Panc1 (cell line): Measurements from ENCODE around the gene ARHGAP23. TPM values are rescaled to one million over a fixed set of nuclear protein-coding genes. Genes with fewer than 3 reads are reported as not detected.

ENCODE experiments used
- ATAC-seq: fragments of 200-7000 bp; cut with Tn5 transposase; 2 replicates; pipeline ENCODE4 v1.9.1; 2020; ENCODE audit warnings: mild to moderate bottlenecking, moderate library complexity
- BruUV-seq: library from RNA; stranded (reverse); fragments of 400-500 nt; replicated peaks from 2 replicates; lab custom pipeline; 2021; lab: Mats Ljungman, UMichigan
- CTCF ChIA-PET: fragments of 300-600 bp; sonication (Branson Sonifier 250); formaldehyde crosslinking; loops from one replicate; lab custom pipeline; 2022; ENCODE audit warnings: antibody characterized with exemption; lab: Charles Lee
- POLR2A ChIA-PET: fragments of 300-600 bp; sonication (Branson Sonifier 250); formaldehyde crosslinking; loops from one replicate; lab custom pipeline; 2022; ENCODE audit warnings: antibody characterized with exemption; lab: Charles Lee
- DNase-seq: peaks from one replicate; pipeline ENCODE4 v3.0.0-alpha.2; 2010; ENCODE audit warnings: low read depth, low spot score
- H3K27ac ChIP-seq: 2 replicates; pipeline ENCODE4 v1.5.1; 2011; ENCODE audit warnings: mild to moderate bottlenecking, low read length, inconsistent platforms
- H3K27me3 ChIP-seq: fragments of 200-500 bp; sonication (Bioruptor generic); 2 replicates; pipeline ENCODE4 v1.6.0; 2014; ENCODE audit warnings: low read length, inconsistent platforms; ENCODE audit not compliant: control insufficient read depth, insufficient read depth
- H3K36me3 ChIP-seq: fragments of 200-500 bp; sonication (Bioruptor generic); 2 replicates; pipeline ENCODE4 v1.5.1; 2014; ENCODE audit warnings: inconsistent platforms, mild to moderate bottlenecking, low read length, moderate library complexity; ENCODE audit not compliant: control insufficient read depth, insufficient read depth
- H3K4me1 ChIP-seq: 2 replicates; pipeline ENCODE4 v1.5.1; 2011; ENCODE audit warnings: inconsistent platforms, mild to moderate bottlenecking, low read length, moderate library complexity; ENCODE audit not compliant: control insufficient read depth, insufficient read depth
- H3K4me3 ChIP-seq, 2 experiments: 2 replicates each; pipeline ENCODE4 v1.5.1; 2011 to 2012; ENCODE audit warnings: low read depth in 2 of 2, low read length in 2 of 2, mild to moderate bottlenecking in 2 of 2, inconsistent platforms in 1 of 2, moderate library complexity in 1 of 2
- H3K9me3 ChIP-seq: fragments of 200-500 bp; sonication (Bioruptor generic); 2 replicates; pipeline ENCODE4 v1.5.1; 2014; ENCODE audit warnings: low read depth, mild to moderate bottlenecking, inconsistent platforms, low read length, moderate library complexity; ENCODE audit not compliant: control insufficient read depth, insufficient read depth
- POLR2AphosphoS5 ChIP-seq: IDR thresholded peaks from 2 replicates; pipeline ENCODE4 v1.6.1; 2012; ENCODE audit warnings: mild to moderate bottlenecking, low read depth, low read length, moderate library complexity
- SIN3A ChIP-seq: IDR thresholded peaks from 2 replicates; pipeline ENCODE4 v1.6.1; 2012; ENCODE audit warnings: low read depth, mild to moderate bottlenecking, low read length, moderate library complexity, borderline replicate concordance; ENCODE audit not compliant: insufficient read depth
- TCF7L2 ChIP-seq: IDR thresholded peaks from 2 replicates; pipeline ENCODE4 v1.6.1; 2011; ENCODE audit warnings: mild to moderate bottlenecking, low read depth, low read length, inconsistent platforms
- in situ Hi-C: cut with HindIII; loops from 2 replicates; pipeline ENCODE4 v1.10.0; 2016; ENCODE audit warnings: low sequenced_read_pairs, low pct_unique_long_range_greater_than_20kb
- intact Hi-C: fragments of 100-400 bp; cut with micrococcal nuclease; formaldehyde crosslinking; loops from one replicate; pipeline ENCODE4 v1.10.0; 2022; ENCODE audit not compliant: unreplicated experiment
- total RNA-seq: library from RNA; stranded (reverse); gene quantifications from one replicate; pipeline ENCODE4 v1.2.1, GENCODE V29; 2021; ENCODE audit not compliant: unreplicated experiment
- TF ChIP-seq, protein P1 (sequence below), 2 experiments: IDR thresholded peaks; 2 replicates each; pipeline ENCODE4 v1.6.1; 2011 to 2012; ENCODE audit warnings: low read depth in 2 of 2, control low read depth in 1 of 2, low read length in 1 of 2, mild to moderate bottlenecking in 1 of 2, moderate library complexity in 1 of 2; ENCODE audit not compliant: insufficient read depth in 1 of 2
- TF ChIP-seq, protein P2 (sequence below): fragments of 450-650 bp; IDR thresholded peaks from 2 replicates; pipeline ENCODE4 v1.5.1; 2017; ENCODE audit warnings: mild to moderate bottlenecking

Gene ARHGAP23
- total RNA-seq, 1 experiment from 2014 or later = 33.0 TPM

DNA sequence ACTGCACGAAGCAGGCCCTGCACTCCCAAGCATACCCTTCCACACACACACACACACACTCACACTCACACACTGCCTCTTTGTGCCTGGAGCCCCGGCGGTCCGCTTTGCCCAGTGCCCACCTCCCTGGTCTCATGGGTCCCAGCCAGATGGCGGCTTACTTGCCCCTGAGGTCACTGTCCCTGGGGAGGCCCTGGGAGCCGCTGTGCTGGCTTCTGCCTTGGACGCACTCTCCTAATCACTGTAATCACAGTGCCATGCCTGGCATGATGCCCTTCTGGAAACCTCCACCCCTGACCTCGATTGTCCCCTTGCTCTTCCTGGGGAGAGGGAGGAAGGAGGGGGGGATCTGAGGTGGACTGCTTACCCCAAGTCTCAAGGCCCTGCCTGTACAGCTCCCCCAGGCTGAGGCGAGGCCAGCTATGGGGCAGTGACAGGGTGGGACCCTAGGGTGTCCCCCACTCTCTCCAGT, 36.0 kb downstream of the ARHGAP23 start:
- H3K9me3 ChIP-seq = no peaks in the 10 kb centered on the region
- ChIA-PET CTCF (no interaction called here), POLR2A (no interaction called here)
- H3K4me1 ChIP-seq = peaks cover 9% of the 10 kb centered on the region; the same call in 1 of the 2 replicates
- no peaks in the 10 kb centered on the region for H3K36me3 ChIP-seq
- H3K4me3 ChIP-seq = no peak overlapping the region
- DNase-seq = no peak
- no TSS peak for BruUV-seq
- peak overlapping the region; percentile 63 for H3K27ac ChIP-seq
- in situ Hi-C loops (no loop called here), intact Hi-C loops (no loop called here)
- no peaks in the 10 kb centered on the region for H3K27me3 ChIP-seq
- TF ChIP-seq, protein P1, sequence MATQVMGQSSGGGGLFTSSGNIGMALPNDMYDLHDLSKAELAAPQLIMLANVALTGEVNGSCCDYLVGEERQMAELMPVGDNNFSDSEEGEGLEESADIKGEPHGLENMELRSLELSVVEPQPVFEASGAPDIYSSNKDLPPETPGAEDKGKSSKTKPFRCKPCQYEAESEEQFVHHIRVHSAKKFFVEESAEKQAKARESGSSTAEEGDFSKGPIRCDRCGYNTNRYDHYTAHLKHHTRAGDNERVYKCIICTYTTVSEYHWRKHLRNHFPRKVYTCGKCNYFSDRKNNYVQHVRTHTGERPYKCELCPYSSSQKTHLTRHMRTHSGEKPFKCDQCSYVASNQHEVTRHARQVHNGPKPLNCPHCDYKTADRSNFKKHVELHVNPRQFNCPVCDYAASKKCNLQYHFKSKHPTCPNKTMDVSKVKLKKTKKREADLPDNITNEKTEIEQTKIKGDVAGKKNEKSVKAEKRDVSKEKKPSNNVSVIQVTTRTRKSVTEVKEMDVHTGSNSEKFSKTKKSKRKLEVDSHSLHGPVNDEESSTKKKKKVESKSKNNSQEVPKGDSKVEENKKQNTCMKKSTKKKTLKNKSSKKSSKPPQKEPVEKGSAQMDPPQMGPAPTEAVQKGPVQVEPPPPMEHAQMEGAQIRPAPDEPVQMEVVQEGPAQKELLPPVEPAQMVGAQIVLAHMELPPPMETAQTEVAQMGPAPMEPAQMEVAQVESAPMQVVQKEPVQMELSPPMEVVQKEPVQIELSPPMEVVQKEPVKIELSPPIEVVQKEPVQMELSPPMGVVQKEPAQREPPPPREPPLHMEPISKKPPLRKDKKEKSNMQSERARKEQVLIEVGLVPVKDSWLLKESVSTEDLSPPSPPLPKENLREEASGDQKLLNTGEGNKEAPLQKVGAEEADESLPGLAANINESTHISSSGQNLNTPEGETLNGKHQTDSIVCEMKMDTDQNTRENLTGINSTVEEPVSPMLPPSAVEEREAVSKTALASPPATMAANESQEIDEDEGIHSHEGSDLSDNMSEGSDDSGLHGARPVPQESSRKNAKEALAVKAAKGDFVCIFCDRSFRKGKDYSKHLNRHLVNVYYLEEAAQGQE (IDR thresholded peaks at IDR 0.05; ENCODE audit: insufficient read depth in 1 of 2, low read depth in 2 of 2, low read length in 1 of 2) = no peak
- no peak for TF ChIP-seq TCF7L2
- TF ChIP-seq POLR2AphosphoS5 = no peak
- TF ChIP-seq, protein P2, sequence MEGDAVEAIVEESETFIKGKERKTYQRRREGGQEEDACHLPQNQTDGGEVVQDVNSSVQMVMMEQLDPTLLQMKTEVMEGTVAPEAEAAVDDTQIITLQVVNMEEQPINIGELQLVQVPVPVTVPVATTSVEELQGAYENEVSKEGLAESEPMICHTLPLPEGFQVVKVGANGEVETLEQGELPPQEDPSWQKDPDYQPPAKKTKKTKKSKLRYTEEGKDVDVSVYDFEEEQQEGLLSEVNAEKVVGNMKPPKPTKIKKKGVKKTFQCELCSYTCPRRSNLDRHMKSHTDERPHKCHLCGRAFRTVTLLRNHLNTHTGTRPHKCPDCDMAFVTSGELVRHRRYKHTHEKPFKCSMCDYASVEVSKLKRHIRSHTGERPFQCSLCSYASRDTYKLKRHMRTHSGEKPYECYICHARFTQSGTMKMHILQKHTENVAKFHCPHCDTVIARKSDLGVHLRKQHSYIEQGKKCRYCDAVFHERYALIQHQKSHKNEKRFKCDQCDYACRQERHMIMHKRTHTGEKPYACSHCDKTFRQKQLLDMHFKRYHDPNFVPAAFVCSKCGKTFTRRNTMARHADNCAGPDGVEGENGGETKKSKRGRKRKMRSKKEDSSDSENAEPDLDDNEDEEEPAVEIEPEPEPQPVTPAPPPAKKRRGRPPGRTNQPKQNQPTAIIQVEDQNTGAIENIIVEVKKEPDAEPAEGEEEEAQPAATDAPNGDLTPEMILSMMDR = no peak
- TF ChIP-seq SIN3A = no peak
- ATAC-seq = peak; percentile 21; the same call in 1 of the 2 replicates

DNA sequence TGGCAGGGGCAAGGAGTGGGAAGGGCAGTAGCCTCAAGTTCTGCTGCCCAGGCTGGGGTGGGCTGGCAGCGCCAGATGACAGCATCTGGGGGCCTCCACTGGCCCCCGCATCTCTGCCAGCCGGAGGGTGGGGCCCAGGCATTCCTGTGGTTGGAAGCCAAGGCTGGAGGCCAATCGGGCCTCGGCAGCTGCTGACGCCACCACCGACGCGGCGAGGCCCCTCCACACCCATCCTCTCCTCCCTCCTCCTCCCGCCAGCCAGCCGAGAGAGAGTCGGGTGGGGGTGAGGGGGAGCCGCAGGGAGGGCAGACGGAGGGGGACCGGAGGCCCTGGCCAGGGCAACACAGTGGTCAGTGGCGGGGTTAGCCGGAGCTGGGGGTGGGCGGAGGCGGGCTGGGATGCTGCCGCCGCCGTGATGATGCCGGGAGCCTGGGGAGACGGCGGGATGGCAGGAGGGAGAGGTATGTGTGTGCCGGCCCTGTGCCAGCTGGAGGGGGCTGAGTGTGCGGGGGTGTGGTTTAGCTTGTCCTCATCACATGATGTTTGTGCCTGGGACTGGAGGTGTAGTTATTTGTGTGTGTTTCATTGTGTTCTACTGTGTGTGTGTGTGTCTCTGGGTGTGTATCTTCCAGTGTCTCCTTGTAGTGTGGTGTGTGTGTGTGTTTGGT, 36.6 kb downstream of the ARHGAP23 start:
- BruUV-seq = no TSS peak
- ATAC-seq (peak; percentile 82), DNase-seq (no peak)
- POLR2A ChIA-PET = interaction anchor here (0.5 to 0.6 kb wide), 2 partner anchors 43 to 97 kb away, joined by 3 to 8 read pairs; no protein-coding TSS in a partner anchor
- TF ChIP-seq, protein P1 (IDR thresholded peaks at IDR 0.05; ENCODE audit: insufficient read depth in 1 of 2, low read depth in 2 of 2, low read length in 1 of 2) = no peak
- TF ChIP-seq TCF7L2 (no peak), SIN3A (no peak), POLR2AphosphoS5 (no peak)
- TF ChIP-seq, protein P2 = no peak
- CTCF ChIA-PET = interaction anchor here (0.5 kb wide), 1 partner anchor 17 kb away, joined by 5 read pairs; no protein-coding TSS in a partner anchor
- no peaks in the 10 kb centered on the region for H3K9me3 ChIP-seq
- H3K36me3 ChIP-seq = no peaks in the 10 kb centered on the region
- intact Hi-C loops = no loop called here
- peak overlapping the region; percentile 63 for H3K27ac ChIP-seq
- in situ Hi-C loops = no loop called here
- no peaks in the 10 kb centered on the region for H3K27me3 ChIP-seq
- peak overlapping the region; percentile 10 to 25; a peak in 3 of 4 replicates for H3K4me3 ChIP-seq
- peaks cover 9% of the 10 kb centered on the region; the same call in 1 of the 2 replicates for H3K4me1 ChIP-seq
